ENCODE data around the gene NCOA3. TPM values are rescaled to one million over a fixed set of nuclear protein-coding genes. Genes with fewer than 3 reads are reported as not detected.

NCOA3 gene
- total and polyA plus RNA-seq, 2 experiments from 2014 or later = 6.7 to 16.2 TPM

DNA sequence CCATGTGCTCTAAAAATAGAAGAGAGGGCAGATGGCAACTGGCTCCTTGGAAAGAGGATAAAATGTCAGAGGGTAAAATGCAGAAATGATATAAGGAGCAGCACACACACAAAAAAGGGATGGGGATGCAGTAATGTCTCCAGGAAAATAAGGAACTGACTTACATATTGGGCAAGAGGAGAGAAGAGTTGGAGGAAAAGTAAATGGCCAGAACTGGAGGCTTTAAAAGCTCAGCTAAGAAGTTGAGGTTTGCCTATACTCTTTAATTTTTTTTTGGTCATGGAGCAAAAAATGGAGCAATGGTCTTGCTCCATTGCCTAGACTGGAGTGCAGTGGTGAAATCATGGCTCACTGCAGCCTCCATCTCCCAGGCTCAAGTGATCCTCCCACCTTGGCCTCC is 189.9 kb downstream of the NCOA3 start:
- H3K36me3 ChIP-seq = no peaks in the 10 kb centered on the region
- no peaks in the 10 kb centered on the region for H3K9me3 ChIP-seq (ENCODE audit: low read depth)
- no peaks in the 10 kb centered on the region for H3K27me3 ChIP-seq
- TF ChIP-seq, protein P1, sequence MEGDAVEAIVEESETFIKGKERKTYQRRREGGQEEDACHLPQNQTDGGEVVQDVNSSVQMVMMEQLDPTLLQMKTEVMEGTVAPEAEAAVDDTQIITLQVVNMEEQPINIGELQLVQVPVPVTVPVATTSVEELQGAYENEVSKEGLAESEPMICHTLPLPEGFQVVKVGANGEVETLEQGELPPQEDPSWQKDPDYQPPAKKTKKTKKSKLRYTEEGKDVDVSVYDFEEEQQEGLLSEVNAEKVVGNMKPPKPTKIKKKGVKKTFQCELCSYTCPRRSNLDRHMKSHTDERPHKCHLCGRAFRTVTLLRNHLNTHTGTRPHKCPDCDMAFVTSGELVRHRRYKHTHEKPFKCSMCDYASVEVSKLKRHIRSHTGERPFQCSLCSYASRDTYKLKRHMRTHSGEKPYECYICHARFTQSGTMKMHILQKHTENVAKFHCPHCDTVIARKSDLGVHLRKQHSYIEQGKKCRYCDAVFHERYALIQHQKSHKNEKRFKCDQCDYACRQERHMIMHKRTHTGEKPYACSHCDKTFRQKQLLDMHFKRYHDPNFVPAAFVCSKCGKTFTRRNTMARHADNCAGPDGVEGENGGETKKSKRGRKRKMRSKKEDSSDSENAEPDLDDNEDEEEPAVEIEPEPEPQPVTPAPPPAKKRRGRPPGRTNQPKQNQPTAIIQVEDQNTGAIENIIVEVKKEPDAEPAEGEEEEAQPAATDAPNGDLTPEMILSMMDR (IDR thresholded peaks at IDR 0.05; ENCODE audit: low read depth, low read length) = no peak
- H3K27ac ChIP-seq = no peak overlapping the region
- H3K4me3 ChIP-seq = no peak overlapping the region
- H3K4me1 ChIP-seq (ENCODE audit: low read depth) = no peaks in the 10 kb centered on the region
- DNase-seq (ENCODE audit: low read depth in 1 of 2, low spot score in 1 of 2) = peak; percentile 32 to 34

DNA sequence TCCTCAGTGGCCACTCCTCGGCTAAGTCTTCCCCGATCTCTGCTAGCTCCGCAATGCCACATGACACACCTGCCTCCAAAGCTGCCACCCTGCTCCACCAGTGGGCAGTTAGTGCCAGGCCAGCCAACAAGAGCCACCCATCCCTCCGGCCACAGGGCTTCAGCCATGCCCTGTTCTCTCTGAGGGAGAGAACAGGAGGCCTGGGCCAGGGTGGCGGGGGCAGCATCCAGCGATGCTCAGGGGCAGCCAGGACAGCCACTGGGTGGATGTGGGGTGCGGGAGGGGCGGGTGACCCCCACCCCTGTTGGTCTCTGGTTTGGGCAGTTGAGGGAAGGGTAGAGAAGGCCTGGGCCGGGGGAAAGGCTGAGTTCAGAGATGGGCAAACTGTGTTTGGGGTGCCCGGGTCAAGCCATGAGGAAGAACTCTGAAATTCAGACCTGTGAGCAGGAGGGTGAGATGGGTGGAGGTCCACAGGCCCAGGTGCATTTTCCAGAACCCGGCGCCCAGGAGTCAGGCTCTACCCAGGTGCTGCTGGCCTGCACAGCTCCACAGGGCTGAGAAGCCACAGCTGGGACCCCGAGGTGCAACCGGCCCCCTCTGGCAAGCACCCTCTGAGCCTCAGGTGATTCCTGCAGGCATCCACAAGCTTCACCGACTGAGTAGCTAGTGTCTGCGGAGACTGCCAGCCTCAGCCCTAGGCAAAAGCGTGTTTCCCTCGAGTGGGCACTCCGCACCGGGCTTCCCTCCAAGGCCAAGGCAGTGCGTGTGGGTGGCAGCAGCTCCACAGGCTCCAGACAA is 192.5 kb downstream of the NCOA3 start:
- DNase-seq (ENCODE audit: low read depth in 1 of 2, low spot score in 1 of 2) = no peak
- no peaks in the 10 kb centered on the region for H3K4me1 ChIP-seq (ENCODE audit: low read depth)
- no peak overlapping the region for H3K27ac ChIP-seq
- H3K27me3 ChIP-seq = no peaks in the 10 kb centered on the region
- H3K36me3 ChIP-seq = no peaks in the 10 kb centered on the region
- H3K4me3 ChIP-seq = no peak overlapping the region
- no peaks in the 10 kb centered on the region for H3K9me3 ChIP-seq (ENCODE audit: low read depth)
- TF ChIP-seq, protein P1 (IDR thresholded peaks at IDR 0.05; ENCODE audit: low read depth, low read length) = no peak

DNA sequence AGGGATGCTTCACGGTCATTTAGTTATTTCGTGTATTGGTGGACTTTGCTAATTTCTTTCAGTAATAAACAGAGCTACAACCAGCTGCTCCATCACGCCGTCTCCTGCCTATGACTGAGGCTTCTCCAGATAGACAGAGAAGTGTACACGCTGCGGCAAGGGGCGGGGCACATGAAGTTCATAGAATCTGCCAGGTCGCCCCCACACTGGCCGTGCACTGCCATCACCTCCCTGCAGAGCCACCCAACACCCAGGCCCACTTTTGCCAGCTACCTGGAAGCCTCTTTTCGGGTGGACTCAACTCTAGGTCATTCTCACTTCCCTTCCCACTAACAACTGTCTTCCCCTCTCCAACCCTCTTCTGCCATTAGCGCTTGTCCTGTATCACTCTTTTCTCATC is 195.2 kb downstream of the NCOA3 start:
- Histone ChIP-seq H3K9me3 (ENCODE audit: low read depth) (no peaks in the 10 kb centered on the region), H3K4me3 (no peak overlapping the region), H3K27me3 (no peaks in the 10 kb centered on the region), H3K4me1 (ENCODE audit: low read depth) (no peaks in the 10 kb centered on the region), H3K27ac (no peak overlapping the region), H3K36me3 (no peaks in the 10 kb centered on the region)
- TF ChIP-seq, protein P1 (IDR thresholded peaks at IDR 0.05; ENCODE audit: low read depth, low read length) = no peak
- no peak for DNase-seq (ENCODE audit: low read depth in 1 of 2, low spot score in 1 of 2)

DNA sequence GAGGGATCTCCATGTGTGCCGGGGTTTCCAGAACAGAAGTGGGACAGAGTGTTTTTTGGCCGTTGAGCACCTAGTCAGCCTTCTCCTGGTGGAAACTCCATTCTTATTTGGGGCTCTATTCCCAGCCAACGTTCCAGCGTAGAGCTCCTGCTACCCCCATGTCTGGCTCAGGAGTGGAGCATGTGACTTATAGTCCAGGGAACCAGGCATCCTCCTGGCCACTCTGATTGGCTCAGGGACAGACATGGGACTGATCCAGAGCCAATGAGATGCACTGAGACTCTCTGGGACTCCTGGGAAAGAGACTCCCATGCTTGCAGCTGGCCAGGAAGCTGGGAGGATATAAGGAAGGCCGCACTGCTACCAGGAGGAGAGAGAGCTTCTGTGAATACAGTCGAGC is 196.5 kb downstream of the NCOA3 start:
- H3K4me3 ChIP-seq = no peak overlapping the region
- H3K4me1 ChIP-seq (ENCODE audit: low read depth) = no peaks in the 10 kb centered on the region
- TF ChIP-seq, protein P1 (IDR thresholded peaks at IDR 0.05; ENCODE audit: low read depth, low read length) = no peak
- H3K36me3 ChIP-seq = no peaks in the 10 kb centered on the region
- H3K9me3 ChIP-seq (ENCODE audit: low read depth) = no peaks in the 10 kb centered on the region
- H3K27ac ChIP-seq = no peak overlapping the region
- no peak for DNase-seq (ENCODE audit: low read depth in 1 of 2, low spot score in 1 of 2)
- no peaks in the 10 kb centered on the region for H3K27me3 ChIP-seq

DNA sequence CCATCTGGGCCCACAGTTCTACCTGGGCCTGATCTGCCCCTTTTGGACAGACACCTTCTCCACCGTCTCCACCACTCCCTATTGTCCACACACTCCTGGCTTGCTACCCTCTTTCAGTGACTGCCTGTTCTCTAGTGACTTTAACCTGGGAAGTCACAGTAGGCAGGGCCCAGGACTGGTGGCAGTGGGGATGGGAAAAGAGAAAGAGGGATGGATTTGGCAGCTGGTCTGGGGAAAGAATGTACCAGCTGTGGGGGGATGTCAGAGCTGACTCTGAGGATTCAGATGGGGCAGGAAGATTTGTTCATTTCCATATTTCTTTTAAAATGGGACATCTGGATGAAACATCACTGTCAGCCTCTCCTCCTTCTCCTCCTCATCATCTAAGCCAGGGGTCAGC is 198.1 kb downstream of the NCOA3 start:
- H3K4me3 ChIP-seq = no peak overlapping the region
- no peaks in the 10 kb centered on the region for H3K27me3 ChIP-seq
- no peaks in the 10 kb centered on the region for H3K9me3 ChIP-seq (ENCODE audit: low read depth)
- TF ChIP-seq, protein P1 (IDR thresholded peaks at IDR 0.05; ENCODE audit: low read depth, low read length) = no peak
- H3K27ac ChIP-seq = no peak overlapping the region
- no peaks in the 10 kb centered on the region for H3K4me1 ChIP-seq (ENCODE audit: low read depth)
- DNase-seq (ENCODE audit: low read depth in 1 of 2, low spot score in 1 of 2) = no peak
- no peaks in the 10 kb centered on the region for H3K36me3 ChIP-seq

Measured in cardiac muscle cell (in vitro differentiated cells and primary cell).